Measurements from ENCODE around the gene DGKB. TPM values are rescaled to one million over a fixed set of nuclear protein-coding genes. Genes with fewer than 3 reads are reported as not detected.

The DGKB gene
- not detected for total RNA-seq
- long read RNA-seq: 0 reads

GRCh38 chr7:14902589-14903067 is at the start of gene DGKB:
DGKB (minus strand) TSS chr7:14902751.
- no peak within 1 kb of the TSS for H3K27ac ChIP-seq
- no peak for ATAC-seq
- H3K4me3 ChIP-seq: no peak within 1 kb of the TSS
- H3K4me1 ChIP-seq: no peaks in the 10 kb centered on the region
- H3K9me3 ChIP-seq: no peaks in the 10 kb centered on the region
- H3K36me3 ChIP-seq: no peaks in the 10 kb centered on the region
- TF ChIP-seq, protein P1, sequence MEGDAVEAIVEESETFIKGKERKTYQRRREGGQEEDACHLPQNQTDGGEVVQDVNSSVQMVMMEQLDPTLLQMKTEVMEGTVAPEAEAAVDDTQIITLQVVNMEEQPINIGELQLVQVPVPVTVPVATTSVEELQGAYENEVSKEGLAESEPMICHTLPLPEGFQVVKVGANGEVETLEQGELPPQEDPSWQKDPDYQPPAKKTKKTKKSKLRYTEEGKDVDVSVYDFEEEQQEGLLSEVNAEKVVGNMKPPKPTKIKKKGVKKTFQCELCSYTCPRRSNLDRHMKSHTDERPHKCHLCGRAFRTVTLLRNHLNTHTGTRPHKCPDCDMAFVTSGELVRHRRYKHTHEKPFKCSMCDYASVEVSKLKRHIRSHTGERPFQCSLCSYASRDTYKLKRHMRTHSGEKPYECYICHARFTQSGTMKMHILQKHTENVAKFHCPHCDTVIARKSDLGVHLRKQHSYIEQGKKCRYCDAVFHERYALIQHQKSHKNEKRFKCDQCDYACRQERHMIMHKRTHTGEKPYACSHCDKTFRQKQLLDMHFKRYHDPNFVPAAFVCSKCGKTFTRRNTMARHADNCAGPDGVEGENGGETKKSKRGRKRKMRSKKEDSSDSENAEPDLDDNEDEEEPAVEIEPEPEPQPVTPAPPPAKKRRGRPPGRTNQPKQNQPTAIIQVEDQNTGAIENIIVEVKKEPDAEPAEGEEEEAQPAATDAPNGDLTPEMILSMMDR (IDR thresholded peaks at IDR 0.05): no peak
- no peak for DNase-seq
- intact Hi-C loops (cut with DNase I): no loop called here
- no peaks in the 10 kb centered on the region for H3K27me3 ChIP-seq

DNA sequence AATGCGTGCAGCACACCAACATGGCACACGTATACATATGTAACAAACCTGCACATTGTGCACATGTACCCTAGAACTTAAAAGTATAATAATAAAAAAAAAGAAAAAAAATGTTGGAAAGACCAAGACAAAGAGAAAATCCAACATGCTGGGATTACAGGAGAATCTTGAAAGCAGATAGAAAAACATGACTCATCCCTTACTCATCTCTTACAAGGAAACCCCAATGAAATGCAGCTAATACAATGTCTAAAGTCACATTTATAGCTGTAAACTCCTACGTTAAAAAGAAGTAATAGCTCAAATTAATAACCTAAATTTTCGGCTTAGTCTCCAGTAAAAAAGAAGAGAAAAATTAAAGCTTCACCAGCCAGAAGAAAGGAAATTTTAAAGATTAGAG is 47.5 kb upstream of the DGKB start:
- intact Hi-C loops (cut with DNase I): no loop called here
- no peaks in the 10 kb centered on the region for H3K9me3 ChIP-seq
- DNase-seq: no peak
- no peaks in the 10 kb centered on the region for H3K27me3 ChIP-seq
- H3K4me3 ChIP-seq: no peak overlapping the region
- ATAC-seq: no peak
- no peak overlapping the region for H3K27ac ChIP-seq
- TF ChIP-seq, protein P1 (IDR thresholded peaks at IDR 0.05): no peak
- H3K4me1 ChIP-seq: no peaks in the 10 kb centered on the region
- H3K36me3 ChIP-seq: no peaks in the 10 kb centered on the region

GRCh38 chr7:14938181-14938580 is 35.6 kb upstream of the DGKB start:
- DNase-seq (no peak), ATAC-seq (no peak)
- H3K4me3 ChIP-seq: no peak overlapping the region
- intact Hi-C loops (cut with DNase I): no loop called here
- H3K9me3 ChIP-seq: no peaks in the 10 kb centered on the region
- no peaks in the 10 kb centered on the region for H3K27me3 ChIP-seq
- TF ChIP-seq, protein P1 (IDR thresholded peaks at IDR 0.05): no peak
- H3K27ac ChIP-seq: no peak overlapping the region
- no peaks in the 10 kb centered on the region for H3K4me1 ChIP-seq
- no peaks in the 10 kb centered on the region for H3K36me3 ChIP-seq

GRCh38 chr7:14937581-14937980 is 35.0 kb upstream of the DGKB start:
- DNase-seq (no peak), ATAC-seq (no peak)
- no peaks in the 10 kb centered on the region for H3K36me3 ChIP-seq
- intact Hi-C loops (cut with DNase I): no loop called here
- H3K4me3 ChIP-seq: no peak overlapping the region
- no peak overlapping the region for H3K27ac ChIP-seq
- no peaks in the 10 kb centered on the region for H3K4me1 ChIP-seq
- TF ChIP-seq, protein P1 (IDR thresholded peaks at IDR 0.05): no peak
- no peaks in the 10 kb centered on the region for H3K27me3 ChIP-seq
- no peaks in the 10 kb centered on the region for H3K9me3 ChIP-seq

DNA sequence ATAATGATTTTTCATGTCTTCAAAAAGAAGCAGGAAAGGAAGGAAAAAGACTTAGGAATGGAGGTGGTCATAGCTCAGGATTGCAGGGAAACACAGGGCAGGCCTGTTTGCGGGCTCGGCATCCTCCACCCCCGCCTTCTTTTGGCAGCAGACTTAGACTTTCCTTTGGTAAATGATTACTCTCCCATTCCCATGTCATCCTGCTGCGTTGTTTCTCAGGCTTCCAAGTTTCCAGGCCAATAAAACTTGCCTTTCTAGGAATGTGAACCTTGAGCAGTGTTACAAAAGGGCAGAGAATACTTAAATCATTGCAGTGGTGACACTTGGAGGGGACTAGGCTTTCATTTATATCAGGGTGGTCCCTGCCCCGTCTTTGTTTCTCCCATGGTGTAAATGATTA is 34.0 kb upstream of the DGKB start:
- H3K4me3 ChIP-seq: no peak overlapping the region
- TF ChIP-seq, protein P1 (IDR thresholded peaks at IDR 0.05): no peak
- H3K9me3 ChIP-seq: no peaks in the 10 kb centered on the region
- no peaks in the 10 kb centered on the region for H3K27me3 ChIP-seq
- ATAC-seq (no peak), DNase-seq (no peak)
- intact Hi-C loops (cut with DNase I): no loop called here
- H3K27ac ChIP-seq: no peak overlapping the region
- H3K4me1 ChIP-seq: no peaks in the 10 kb centered on the region
- H3K36me3 ChIP-seq: no peaks in the 10 kb centered on the region

- H3K27ac ChIP-seq: no peak overlapping the region
- H3K4me1 ChIP-seq: no peaks in the 10 kb centered on the region
- DNase-seq (no peak), ATAC-seq (no peak)
- H3K9me3 ChIP-seq: no peaks in the 10 kb centered on the region
- no peaks in the 10 kb centered on the region for H3K27me3 ChIP-seq
- TF ChIP-seq, protein P1 (IDR thresholded peaks at IDR 0.05): no peak
- H3K4me3 ChIP-seq: no peak overlapping the region
- H3K36me3 ChIP-seq: no peaks in the 10 kb centered on the region
- intact Hi-C loops (cut with DNase I): no loop called here
Measured at GRCh38 chr7:14934839-14935238, 32.3 kb upstream of the DGKB start.

All from upper lobe of right lung (tissue), 1 donor.